NCI-H1694 (cell line): Measurements from ENCODE around the gene MDFIC.

Source experiments
- DNase-seq: peaks from one replicate; lab custom pipeline; 2025; lab: John Stamatoyannopoulos, UW

The MDFIC gene

GRCh38 chr7:115040057-115040456 is 118.2 kb downstream of the MDFIC start:
- DNase-seq, result no peak

- DNase-seq, result no peak
Measured at GRCh38 chr7:115040495-115040894, 118.6 kb downstream of the MDFIC start.

- DNase-seq, result no peak
Measured at GRCh38 chr7:115042596-115042995, 120.7 kb downstream of the MDFIC start.

- DNase-seq, result no peak
Measured at GRCh38 chr7:115043605-115044004, 121.7 kb downstream of the MDFIC start.

- DNase-seq, result no peak
Measured at GRCh38 chr7:115044224-115044623, 122.3 kb downstream of the MDFIC start.

- DNase-seq, result no peak
Measured at GRCh38 chr7:115047958-115048720, 126.2 kb downstream of the MDFIC start.

- DNase-seq, result no peak
Measured at GRCh38 chr7:115052706-115053105, 130.8 kb downstream of the MDFIC start.

GRCh38 chr7:115054478-115055065 is 132.7 kb downstream of the MDFIC start:
- no peak for DNase-seq

GRCh38 chr7:115056019-115056418 is 134.1 kb downstream of the MDFIC start:
- no peak for DNase-seq

GRCh38 chr7:115058726-115059125 is 136.8 kb downstream of the MDFIC start:
- no peak for DNase-seq

GRCh38 chr7:115059321-115059720 is 137.4 kb downstream of the MDFIC start:
- DNase-seq, result no peak

GRCh38 chr7:115060095-115060870 is 138.4 kb downstream of the MDFIC start:
- DNase-seq, result no peak

GRCh38 chr7:115066050-115066449 is 144.2 kb downstream of the MDFIC start:
- no peak for DNase-seq

GRCh38 chr7:115066634-115067033 is 144.7 kb downstream of the MDFIC start:
- no peak for DNase-seq

- DNase-seq, result no peak
Measured at GRCh38 chr7:115068220-115068619, 146.3 kb downstream of the MDFIC start.
